HG03095 (cell line): ENCODE measurements around the gene FMNL1.

Experiments used
- ATAC-seq: cut with Tn5 transposase; IDR thresholded peaks from one replicate; pipeline ENCODE4 v1.9.1; 2021; ENCODE audit warnings: moderate library complexity; ENCODE audit not compliant: unreplicated experiment

The FMNL1 gene

DNA sequence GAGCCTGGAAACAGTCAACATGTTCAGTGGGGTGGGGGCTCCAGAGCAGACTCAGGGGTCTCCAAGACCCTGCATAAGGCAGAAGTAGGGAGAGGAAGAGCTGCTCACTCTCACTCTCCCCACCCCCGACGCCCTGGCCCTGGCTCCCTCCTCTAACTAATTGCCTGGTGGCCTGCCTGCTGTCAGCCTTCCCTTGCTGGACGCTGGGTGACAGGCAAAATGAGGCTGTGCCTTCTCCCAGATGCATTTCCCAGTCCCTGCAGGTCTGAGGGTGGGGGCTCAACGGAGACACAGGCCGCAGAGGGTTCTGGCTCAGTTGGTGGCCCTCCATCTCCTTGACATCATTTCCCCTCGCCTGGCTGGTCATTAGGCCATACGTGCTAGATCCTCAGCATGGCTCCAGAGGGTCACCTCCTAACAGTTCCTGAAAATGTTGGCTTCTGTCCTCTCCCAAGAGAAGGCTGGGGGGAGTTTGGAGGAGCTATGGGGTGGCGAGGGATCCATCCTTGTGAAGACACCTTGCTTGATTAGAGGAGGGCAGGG lies 1.4 kb downstream of the FMNL1 start:
- no peak for ATAC-seq

DNA sequence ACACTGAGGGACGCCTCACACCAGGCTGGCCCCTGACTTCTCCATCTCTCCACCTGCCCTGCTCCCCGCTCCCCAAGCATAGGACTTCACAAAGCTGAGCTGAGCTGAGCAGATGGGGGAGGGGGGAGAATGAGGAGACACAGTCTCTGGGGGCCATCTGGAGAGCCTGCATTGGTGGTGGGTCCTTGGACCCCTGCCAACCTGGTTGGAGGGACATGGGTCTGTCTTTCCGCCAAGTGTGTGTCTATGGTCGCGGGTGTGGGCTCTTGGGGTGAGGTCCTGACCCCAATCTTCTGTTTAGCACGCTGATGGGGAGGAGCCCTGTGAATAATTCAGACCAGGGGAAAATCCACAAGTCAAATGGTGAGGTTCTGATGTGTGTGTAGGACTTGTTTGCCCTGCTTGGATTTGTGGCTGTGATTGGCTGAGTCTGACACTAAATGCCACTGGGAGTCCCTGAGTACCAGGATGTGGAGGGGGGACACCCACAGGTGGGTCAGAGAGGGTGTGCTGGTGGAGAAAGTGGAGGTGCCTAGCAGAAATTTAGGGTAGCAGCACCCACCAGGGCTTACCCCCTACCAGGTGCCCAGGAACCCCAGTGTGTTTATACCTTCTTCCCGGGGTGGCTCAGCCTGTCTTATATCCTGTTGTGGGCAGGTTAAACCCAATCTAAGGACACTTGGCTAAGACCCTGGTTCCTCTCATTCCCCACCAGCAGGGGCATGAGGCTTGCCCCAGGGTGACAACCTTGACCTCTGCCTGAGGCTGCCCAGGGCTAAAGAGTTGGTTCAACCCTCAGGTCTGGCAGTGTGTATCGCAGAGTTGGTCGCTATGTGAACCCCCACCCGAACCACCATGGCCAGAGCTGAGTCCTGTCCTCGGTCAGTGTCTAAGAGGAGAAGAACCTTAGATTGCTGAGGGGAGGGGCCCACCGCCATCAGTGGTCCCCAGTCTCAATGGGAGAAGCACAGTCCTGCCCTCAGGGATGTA lies 2.1 kb downstream of the FMNL1 start:
- no peak for ATAC-seq

- ATAC-seq: no peak
Observed at GRCh38 chr17:45224671-45225050, 3.0 kb downstream of the FMNL1 start.

- no peak for ATAC-seq
Observed at GRCh38 chr17:45225051-45225700, 3.5 kb downstream of the FMNL1 start.

GRCh38 chr17:45225964-45226530 lies 4.4 kb downstream of the FMNL1 start:
- ATAC-seq: peak; percentile 37

DNA sequence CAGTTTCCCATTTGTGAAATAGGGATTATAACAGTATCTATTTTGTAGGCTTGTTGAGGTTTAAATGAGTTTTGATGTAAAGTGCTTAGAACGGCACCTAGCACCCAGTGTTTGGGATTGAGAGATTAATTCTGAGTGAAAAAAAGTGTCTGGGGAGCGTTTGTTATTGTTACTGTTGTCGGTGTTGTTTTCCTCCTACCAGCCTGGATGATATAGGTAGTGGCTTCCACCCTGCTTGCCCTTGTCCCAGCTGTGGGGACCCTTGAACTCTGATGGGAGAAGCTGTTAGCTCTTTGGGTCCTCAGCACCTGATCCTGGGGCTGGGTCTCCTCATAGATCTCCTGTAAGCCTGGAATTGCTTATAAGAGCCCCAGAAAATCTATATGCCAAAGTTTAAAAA lies 4.9 kb downstream of the FMNL1 start:
- ATAC-seq: no peak

- no peak for ATAC-seq
Observed at GRCh38 chr17:45227101-45227925, 5.6 kb downstream of the FMNL1 start.

GRCh38 chr17:45227926-45228762 lies 6.5 kb downstream of the FMNL1 start:
- ATAC-seq: no peak

DNA sequence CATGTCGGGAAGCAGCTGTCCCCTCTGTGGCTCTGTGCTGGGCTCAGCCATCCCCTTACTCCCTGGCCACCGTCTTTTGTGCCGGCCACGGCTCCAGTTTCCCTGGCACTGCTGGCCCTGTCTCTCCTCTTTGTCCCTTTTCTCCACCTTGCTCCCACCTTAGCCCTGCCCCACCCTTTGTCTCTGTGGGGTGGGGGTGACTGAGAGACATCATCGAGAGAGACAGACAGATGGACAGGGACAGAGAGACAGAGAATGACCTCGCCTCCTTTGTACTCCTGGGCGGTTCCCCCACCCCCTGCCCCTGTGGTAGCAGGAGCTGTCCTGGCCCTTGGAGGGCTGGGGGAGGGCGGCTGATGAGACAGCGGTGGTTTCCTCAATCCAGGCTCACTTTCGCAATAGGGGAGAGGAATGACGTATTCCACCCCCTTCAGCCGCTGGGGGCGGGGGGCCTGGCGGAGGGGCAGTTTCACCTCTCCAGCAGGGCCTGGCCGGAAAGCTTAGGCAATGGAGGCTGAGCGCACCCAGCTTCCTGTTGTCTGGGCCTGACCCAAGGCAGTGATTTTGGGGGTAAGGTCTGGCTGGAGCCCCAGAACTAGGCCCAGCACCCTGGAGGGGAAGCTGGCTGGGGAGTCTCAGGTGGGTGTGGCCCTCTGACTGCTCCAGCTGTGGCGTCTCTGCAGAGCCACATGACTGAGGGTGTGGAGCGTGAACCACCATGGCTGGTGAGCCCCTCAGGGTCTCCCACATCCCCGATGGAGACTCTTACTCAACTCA lies 7.3 kb downstream of the FMNL1 start:
- peak; percentile 36 for ATAC-seq

- ATAC-seq: no peak
Observed at GRCh38 chr17:45229681-45230409, 8.2 kb downstream of the FMNL1 start.

GRCh38 chr17:45230410-45230786 lies 8.7 kb downstream of the FMNL1 start:
- no peak for ATAC-seq

GRCh38 chr17:45230787-45231480 lies 9.2 kb downstream of the FMNL1 start:
- no peak for ATAC-seq

- no peak for ATAC-seq
Observed at GRCh38 chr17:45231481-45232116, 9.9 kb downstream of the FMNL1 start.

GRCh38 chr17:45232514-45233422 lies 11.1 kb downstream of the FMNL1 start:
- no peak for ATAC-seq

- no peak for ATAC-seq
Observed at GRCh38 chr17:45233423-45233924, 11.8 kb downstream of the FMNL1 start.
